Measurements from ENCODE around the gene GCFC2.

- no peak for TF ChIP-seq POLR2A (IDR thresholded peaks at IDR 0.05)
- TF ChIP-seq CTCF (IDR thresholded peaks at IDR 0.05) = no peak
Measured at GRCh38 chr2:75655861-75656260, 54.9 kb downstream of the GCFC2 start.

All from right lobe of liver (tissue), 4 donors.